SHP77 treated with DMSO at 0.1 percent for 48 hours (cell line): ENCODE results near the gene FGGY.
"Not testable (repeated sequence)": the region's sequence is repeated elsewhere in the genome, so short reads cannot be mapped to it uniquely, and the experiment has no call there.

Experiments
- DNase-seq: peaks from one replicate; lab custom pipeline; 2025; lab: John Stamatoyannopoulos, UW

Gene FGGY

GRCh38 chr1:59703226-59703917 lies 406.5 kb downstream of the FGGY start:
- DNase-seq, result no peak

- no peak for DNase-seq
These were observed 407.1 kb downstream of the FGGY start for GRCh38 chr1:59703918-59704378.

- DNase-seq, result no peak
These were observed 407.8 kb downstream of the FGGY start for GRCh38 chr1:59704716-59705115.

GRCh38 chr1:59705466-59706302 lies 408.8 kb downstream of the FGGY start:
- DNase-seq, result no peak

- DNase-seq, result no peak
These were observed 409.4 kb downstream of the FGGY start for GRCh38 chr1:59706303-59706599.

GRCh38 chr1:59707178-59707791 lies 410.4 kb downstream of the FGGY start:
- DNase-seq, result no peak

- no peak for DNase-seq
These were observed 412.4 kb downstream of the FGGY start for GRCh38 chr1:59709333-59709732.

- DNase-seq, result not testable (repeated sequence)
These were observed 414.0 kb downstream of the FGGY start for GRCh38 chr1:59710920-59711319.

- DNase-seq, result no peak
These were observed 417.3 kb downstream of the FGGY start for GRCh38 chr1:59714219-59714618.

- no peak for DNase-seq
These were observed 418.1 kb downstream of the FGGY start for GRCh38 chr1:59714966-59715365.

GRCh38 chr1:59716832-59717231 lies 419.9 kb downstream of the FGGY start:
- no peak for DNase-seq

- DNase-seq, result no peak
These were observed 421.4 kb downstream of the FGGY start for GRCh38 chr1:59718064-59718988.

GRCh38 chr1:59718989-59719360 lies 422.1 kb downstream of the FGGY start:
- no peak for DNase-seq

- no peak for DNase-seq
These were observed 423.6 kb downstream of the FGGY start for GRCh38 chr1:59720326-59721115.

GRCh38 chr1:59730302-59730701 lies 433.4 kb downstream of the FGGY start:
- DNase-seq, result no peak

GRCh38 chr1:59730759-59731478 lies 434.0 kb downstream of the FGGY start:
- peak; percentile 25 for DNase-seq

GRCh38 chr1:59731591-59731990 lies 434.7 kb downstream of the FGGY start:
- no peak for DNase-seq

GRCh38 chr1:59732214-59732955 lies 435.5 kb downstream of the FGGY start:
- no peak for DNase-seq

- no peak for DNase-seq
These were observed 436.7 kb downstream of the FGGY start for GRCh38 chr1:59733443-59734141.
